GM12801 (cell line): ENCODE measurements around the gene L2HGDH.

Source experiments
- TF ChIP-seq, protein P1 (sequence below): IDR thresholded peaks from one replicate; pipeline ENCODE4 v1.5.1; 2011; ENCODE audit warnings: control low read depth; ENCODE audit not compliant: insufficient read length; ENCODE audit errors: extremely low read depth

L2HGDH gene

GRCh38 chr14:50354527-50354926 lies 42.5 kb upstream of the L2HGDH start:
- TF ChIP-seq, protein P1, sequence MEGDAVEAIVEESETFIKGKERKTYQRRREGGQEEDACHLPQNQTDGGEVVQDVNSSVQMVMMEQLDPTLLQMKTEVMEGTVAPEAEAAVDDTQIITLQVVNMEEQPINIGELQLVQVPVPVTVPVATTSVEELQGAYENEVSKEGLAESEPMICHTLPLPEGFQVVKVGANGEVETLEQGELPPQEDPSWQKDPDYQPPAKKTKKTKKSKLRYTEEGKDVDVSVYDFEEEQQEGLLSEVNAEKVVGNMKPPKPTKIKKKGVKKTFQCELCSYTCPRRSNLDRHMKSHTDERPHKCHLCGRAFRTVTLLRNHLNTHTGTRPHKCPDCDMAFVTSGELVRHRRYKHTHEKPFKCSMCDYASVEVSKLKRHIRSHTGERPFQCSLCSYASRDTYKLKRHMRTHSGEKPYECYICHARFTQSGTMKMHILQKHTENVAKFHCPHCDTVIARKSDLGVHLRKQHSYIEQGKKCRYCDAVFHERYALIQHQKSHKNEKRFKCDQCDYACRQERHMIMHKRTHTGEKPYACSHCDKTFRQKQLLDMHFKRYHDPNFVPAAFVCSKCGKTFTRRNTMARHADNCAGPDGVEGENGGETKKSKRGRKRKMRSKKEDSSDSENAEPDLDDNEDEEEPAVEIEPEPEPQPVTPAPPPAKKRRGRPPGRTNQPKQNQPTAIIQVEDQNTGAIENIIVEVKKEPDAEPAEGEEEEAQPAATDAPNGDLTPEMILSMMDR: no peak

GRCh38 chr14:50353126-50353525 lies 41.1 kb upstream of the L2HGDH start:
- TF ChIP-seq, protein P1: no peak

DNA sequence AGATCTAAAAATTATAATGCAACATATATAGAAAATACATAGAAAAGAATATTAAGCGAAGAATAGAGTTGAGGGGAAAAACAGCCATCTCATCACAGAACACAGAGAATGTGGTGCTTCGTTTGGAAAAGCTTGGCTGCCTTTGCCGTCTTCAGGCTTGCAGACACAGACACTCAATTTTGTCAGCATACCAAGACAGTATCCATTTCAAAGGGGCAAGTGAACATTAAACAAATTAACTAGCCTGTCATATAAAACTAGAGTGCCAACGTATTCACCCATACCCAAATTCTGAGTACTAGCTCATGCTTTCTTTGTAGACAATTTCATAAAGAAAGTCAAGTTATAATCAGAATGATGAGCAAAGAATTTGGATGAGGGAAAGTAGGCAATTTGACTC lies 40.6 kb upstream of the L2HGDH start:
- TF ChIP-seq, protein P1: no peak

DNA sequence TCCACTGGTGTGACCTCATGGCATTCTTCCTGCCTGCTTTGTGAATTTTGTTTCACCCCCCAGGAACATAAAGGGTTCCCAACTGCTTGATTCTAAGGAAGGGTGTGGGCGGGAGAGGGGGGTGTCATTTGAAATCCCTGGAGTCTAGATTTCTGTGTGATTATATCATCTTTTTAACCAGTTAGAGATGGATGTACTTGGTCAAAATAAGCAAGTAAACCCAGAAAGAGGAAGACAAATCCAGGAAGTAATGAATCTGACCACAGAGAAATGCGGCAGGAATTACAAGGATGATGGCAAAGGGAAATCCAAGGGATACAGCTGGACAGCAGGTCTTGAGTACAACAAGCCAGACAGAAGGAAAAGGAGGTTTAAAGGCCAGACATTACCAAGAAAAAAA lies 38.9 kb upstream of the L2HGDH start:
- TF ChIP-seq, protein P1: no peak

- TF ChIP-seq, protein P1: no peak
These were observed 36.9 kb upstream of the L2HGDH start for GRCh38 chr14:50348933-50349332.

GRCh38 chr14:50347521-50347920 lies 35.5 kb upstream of the L2HGDH start:
- TF ChIP-seq, protein P1: no peak

DNA sequence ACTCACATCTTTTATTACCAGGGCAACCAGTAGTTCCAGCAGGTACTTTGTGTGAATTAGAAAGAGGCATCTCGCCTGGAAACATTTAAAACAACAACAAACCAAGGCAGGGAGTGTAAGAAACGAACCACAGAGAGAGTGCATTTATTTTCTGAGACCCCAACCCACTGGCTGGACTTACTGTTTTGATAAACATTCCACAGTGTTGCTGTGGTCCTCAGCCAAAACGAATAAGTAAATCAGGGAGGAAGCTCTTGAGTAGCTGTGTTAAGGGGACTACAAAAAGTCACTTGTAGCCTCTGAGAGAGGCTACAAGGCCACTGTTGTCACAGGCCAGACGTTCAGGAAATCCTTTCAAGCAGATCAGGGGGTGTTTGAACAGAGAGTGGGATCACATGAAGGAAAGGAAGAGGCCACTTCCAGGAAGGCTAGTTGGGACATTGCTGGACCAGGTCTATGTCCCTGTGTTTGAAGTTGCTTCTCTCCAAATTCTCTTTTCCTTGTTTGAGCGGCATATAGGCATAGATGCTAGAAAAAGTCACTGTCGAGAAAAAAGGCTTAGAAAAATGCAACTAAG lies 33.9 kb upstream of the L2HGDH start:
- TF ChIP-seq, protein P1: no peak
